Stimulated activated CD4-positive, alpha-beta T cell treated with anti-CD3 and anti-CD28 coated beads, Interleukin-4, amount 100 ng/mL, for 24 hours (primary cell): Measurements from ENCODE around the gene PFN3.

Experiments used
- DNase-seq: peaks from one replicate; pipeline ENCODE4 v3.0.0-alpha.2; 2020

PFN3 gene

GRCh38 chr5:177437623-177438022 is 37.2 kb upstream of the PFN3 start:
- no peak for DNase-seq

GRCh38 chr5:177435847-177436536 is 35.5 kb upstream of the PFN3 start:
- DNase-seq = no peak

- DNase-seq = no peak
These were observed 34.7 kb upstream of the PFN3 start for GRCh38 chr5:177434942-177435738.

- DNase-seq = peak; percentile 74
These were observed 34.0 kb upstream of the PFN3 start for GRCh38 chr5:177434437-177434836.

- no peak for DNase-seq
These were observed 33.3 kb upstream of the PFN3 start for GRCh38 chr5:177433658-177434217.

GRCh38 chr5:177432839-177433657 is 32.6 kb upstream of the PFN3 start:
- DNase-seq = no peak

GRCh38 chr5:177432143-177432838 is 31.8 kb upstream of the PFN3 start:
- peak; percentile 72 for DNase-seq

GRCh38 chr5:177431317-177432142 is 31.1 kb upstream of the PFN3 start:
- DNase-seq = peak; percentile 75

- DNase-seq = no peak
These were observed 30.5 kb upstream of the PFN3 start for GRCh38 chr5:177430972-177431316.

GRCh38 chr5:177430140-177430951 is 29.9 kb upstream of the PFN3 start:
- no peak for DNase-seq

- peak; percentile 89 for DNase-seq
These were observed 29.0 kb upstream of the PFN3 start for GRCh38 chr5:177429248-177430040.

GRCh38 chr5:177428574-177429217 is 28.2 kb upstream of the PFN3 start:
- no peak for DNase-seq

- DNase-seq = peak; percentile 51
These were observed 27.6 kb upstream of the PFN3 start for GRCh38 chr5:177427919-177428573.

GRCh38 chr5:177427211-177427822 is 26.9 kb upstream of the PFN3 start:
- DNase-seq = no peak

GRCh38 chr5:177426566-177427210 is 26.2 kb upstream of the PFN3 start, which contains the start of gene GRK6:
TSS of gene GRK6 (plus strand) at chr5:177426676. CDS start at chr5:177426846, 170 bp downstream.
- DNase-seq = peak; percentile 63

- peak; percentile 100 for DNase-seq
These were observed 25.5 kb upstream of the PFN3 start for GRCh38 chr5:177425801-177426565.
